ENCODE measurements around the gene ASS1.

- TF ChIP-seq CTCF (IDR thresholded peaks at IDR 0.05): no peak
- no peak for TF ChIP-seq ZFX (IDR thresholded peaks at IDR 0.05; ENCODE audit: borderline replicate concordance)
Observed at GRCh38 chr9:130402243-130402642, 42.5 kb upstream of the ASS1 start.
